Vagina (tissue), 2 donors: Measurements from ENCODE around the gene UBAP1. TPM values are rescaled to one million over a fixed set of nuclear protein-coding genes. Genes with fewer than 3 reads are reported as not detected.

ENCODE experiments used
- DNase-seq, 2 donors: peaks; one replicate each; pipeline ENCODE4 v3.0.0-alpha.2; 2017; ENCODE audit errors: extremely low spot score in 2 of 2
- H3K27ac ChIP-seq: fragments of 200-600 bp; sonication (generic); one replicate; pipeline ENCODE4 v1.5.1; 2019
- H3K27me3 ChIP-seq: fragments of 200-600 bp; sonication (generic); one replicate; pipeline ENCODE4 v1.5.1; 2019
- H3K36me3 ChIP-seq, 2 donors: fragments of 200-600 bp; sonication (generic); one replicate each; pipeline ENCODE4 v1.5.1; 2017 to 2019
- H3K4me1 ChIP-seq: fragments of 200-600 bp; sonication (generic); one replicate; pipeline ENCODE4 v1.5.1; 2019
- H3K4me3 ChIP-seq, 2 donors: fragments of 200-600 bp; sonication (generic); 1 replicate in 1 of 2; 2 replicates in 1 of 2; pipeline ENCODE4 v1.5.1; 2016 to 2019
- H3K9me3 ChIP-seq: fragments of 200-600 bp; sonication (generic); one replicate; pipeline ENCODE4 v1.5.1; 2019
- CTCF ChIP-seq, 3 experiments: fragments of 450-650 bp in 2 of 3; fragments of 200-600 bp in 1 of 3; sonication (generic) in 1 of 3; IDR thresholded peaks; one replicate each; pipeline ENCODE4 v1.5.1; 2017 to 2019; ENCODE audit warnings: antibody characterized with exemption in 3 of 3, mild to moderate bottlenecking in 2 of 3, moderate library complexity in 2 of 3
- POLR2A ChIP-seq, 2 donors: fragments of 450-650 bp; IDR thresholded peaks; one replicate each; pipeline ENCODE4 v1.6.1; 2017; ENCODE audit warnings: antibody characterized with exemption in 2 of 2, mild to moderate bottlenecking in 2 of 2, moderate library complexity in 2 of 2
- POLR2AphosphoS5 ChIP-seq, 2 donors: sonication (generic); formaldehyde crosslinking; IDR thresholded peaks; one replicate each; pipeline ENCODE4 v1.9.0; 2017; ENCODE audit warnings: antibody characterized with exemption in 2 of 2, mild to moderate bottlenecking in 2 of 2, low read depth in 1 of 2; ENCODE audit not compliant: insufficient read depth in 1 of 2
- intact Hi-C: fragments of 100-400 bp; cut with DNase I; formaldehyde crosslinking; loops from one replicate; pipeline ENCODE4 v1.15.1; 2023
- total RNA-seq: library from RNA; depleted of rRNA; stranded (reverse); fragments of >200 nt; gene quantifications from one replicate; pipeline ENCODE4 v1.2.3, GENCODE V29; 2016

Gene UBAP1
- total RNA-seq, 1 donor from 2014 or later = 43.0 TPM

DNA sequence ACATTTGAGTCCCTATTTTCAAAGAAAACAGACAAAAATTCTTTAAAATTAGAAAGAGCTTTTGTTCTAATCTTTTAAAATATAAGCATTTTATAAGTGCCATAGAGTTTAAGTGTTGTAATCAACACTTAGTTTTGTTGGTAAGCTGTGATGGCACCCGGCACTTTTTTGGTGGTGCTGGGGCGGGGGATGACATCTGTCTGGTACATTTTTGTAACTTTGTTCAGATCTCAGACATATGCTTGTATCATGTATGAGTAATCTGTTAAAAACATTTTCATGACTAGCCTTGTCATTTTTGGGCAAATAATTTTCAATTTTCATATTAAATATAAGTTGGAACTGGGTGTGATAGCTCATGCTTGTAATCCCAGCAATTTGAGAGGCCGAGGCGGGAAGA is 51.7 kb downstream of the UBAP1 start:
- H3K27ac ChIP-seq = no peak overlapping the region
- no peak overlapping the region for H3K4me3 ChIP-seq
- H3K36me3 ChIP-seq = peaks cover 0 to 8% of the 10 kb centered on the region in 2 donors
- H3K9me3 ChIP-seq = no peaks in the 10 kb centered on the region
- no peak for DNase-seq
- TF ChIP-seq CTCF (IDR thresholded peaks at IDR 0.05) = no peak
- no peak for TF ChIP-seq POLR2A (IDR thresholded peaks at IDR 0.05)
- TF ChIP-seq POLR2AphosphoS5 (IDR thresholded peaks at IDR 0.05; ENCODE audit: insufficient read depth in 1 of 2, low read depth in 1 of 2) = no peak
- H3K4me1 ChIP-seq = no peaks in the 10 kb centered on the region
- no peaks in the 10 kb centered on the region for H3K27me3 ChIP-seq
- intact Hi-C loops = no loop called here

GRCh38 chr9:34232201-34232600 is 53.4 kb downstream of the UBAP1 start:
- no peak for TF ChIP-seq POLR2AphosphoS5 (IDR thresholded peaks at IDR 0.05; ENCODE audit: insufficient read depth in 1 of 2, low read depth in 1 of 2)
- no peak for TF ChIP-seq CTCF (IDR thresholded peaks at IDR 0.05)
- TF ChIP-seq POLR2A (IDR thresholded peaks at IDR 0.05) = no peak
- intact Hi-C loops = no loop called here
- H3K36me3 ChIP-seq = peaks cover 0 to 22% of the 10 kb centered on the region in 2 donors
- no peak overlapping the region for H3K4me3 ChIP-seq
- H3K27me3 ChIP-seq = no peaks in the 10 kb centered on the region
- no peak overlapping the region for H3K27ac ChIP-seq
- H3K9me3 ChIP-seq = no peaks in the 10 kb centered on the region
- H3K4me1 ChIP-seq = no peaks in the 10 kb centered on the region
- no peak for DNase-seq

DNA sequence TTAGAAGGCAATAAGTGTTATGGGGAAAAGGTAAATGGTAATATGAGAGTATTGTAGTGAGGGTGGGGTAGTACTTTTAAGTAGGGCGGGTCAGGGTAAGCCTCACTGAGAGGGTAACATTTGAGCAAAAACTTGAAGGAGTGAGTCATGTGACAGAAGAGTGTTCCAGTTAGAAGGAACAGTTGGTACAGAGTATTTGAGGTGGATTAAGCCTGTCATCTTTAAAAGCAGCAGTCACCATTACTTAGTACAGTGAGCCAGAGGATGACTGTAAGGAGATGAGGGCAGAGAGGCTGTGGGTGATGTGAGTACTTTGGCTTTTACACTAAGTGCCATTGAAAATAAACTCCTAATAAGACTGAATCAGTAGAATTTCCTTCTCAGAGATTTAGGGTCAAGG is 54.8 kb downstream of the UBAP1 start:
- Histone ChIP-seq H3K9me3 (no peaks in the 10 kb centered on the region), H3K4me1 (no peaks in the 10 kb centered on the region), H3K27me3 (no peaks in the 10 kb centered on the region), H3K27ac (no peak overlapping the region), H3K36me3 (peaks cover 0 to 29% of the 10 kb centered on the region in 2 donors), H3K4me3 (no peak overlapping the region)
- TF ChIP-seq POLR2A (IDR thresholded peaks at IDR 0.05) (no peak), CTCF (IDR thresholded peaks at IDR 0.05) (no peak), POLR2AphosphoS5 (IDR thresholded peaks at IDR 0.05; ENCODE audit: insufficient read depth in 1 of 2, low read depth in 1 of 2) (peak in 1 of 2 donors; percentile 40)
- no peak for DNase-seq
- intact Hi-C loops = no loop called here

- H3K9me3 ChIP-seq = no peaks in the 10 kb centered on the region
- H3K27me3 ChIP-seq = no peaks in the 10 kb centered on the region
- TF ChIP-seq CTCF (IDR thresholded peaks at IDR 0.05) = no peak
- no peak for TF ChIP-seq POLR2A (IDR thresholded peaks at IDR 0.05)
- H3K4me1 ChIP-seq = peaks cover 35% of the 10 kb centered on the region
- intact Hi-C loops = no loop called here
- no peak overlapping the region for H3K4me3 ChIP-seq
- H3K36me3 ChIP-seq = peaks cover 0 to 45% of the 10 kb centered on the region in 2 donors
- no peak for DNase-seq
- H3K27ac ChIP-seq = no peak overlapping the region
These were observed 59.0 kb downstream of the UBAP1 start for GRCh38 chr9:34237836-34238235.

DNA sequence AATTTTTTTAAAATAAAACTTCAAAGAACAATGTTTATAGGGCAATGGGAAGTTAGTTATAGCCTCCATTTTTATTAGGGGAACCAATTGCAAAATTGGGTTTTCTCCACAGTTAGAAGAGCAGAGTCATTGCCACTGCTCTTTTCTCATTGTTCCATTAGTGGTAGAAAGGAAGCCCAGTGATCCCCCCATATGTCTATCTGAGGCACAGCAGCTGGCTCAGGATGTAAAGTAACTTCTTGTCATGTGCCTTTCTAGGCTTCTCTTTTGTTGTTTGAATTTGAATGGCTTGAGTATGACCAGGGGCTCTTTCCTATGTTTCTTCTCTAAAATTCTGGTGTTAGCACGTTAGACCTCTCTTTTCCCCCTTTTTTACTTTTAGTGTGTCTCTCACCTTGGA is 61.2 kb downstream of the UBAP1 start:
- Histone ChIP-seq H3K27ac (no peak overlapping the region), H3K9me3 (no peaks in the 10 kb centered on the region), H3K4me1 (peaks cover 45% of the 10 kb centered on the region), H3K36me3 (peaks cover 0 to 37% of the 10 kb centered on the region in 2 donors), H3K4me3 (no peak overlapping the region), H3K27me3 (no peaks in the 10 kb centered on the region)
- TF ChIP-seq CTCF (IDR thresholded peaks at IDR 0.05) = no peak
- no peak for TF ChIP-seq POLR2A (IDR thresholded peaks at IDR 0.05)
- no peak for TF ChIP-seq POLR2AphosphoS5 (IDR thresholded peaks at IDR 0.05; ENCODE audit: insufficient read depth in 1 of 2, low read depth in 1 of 2)
- no peak for DNase-seq
- intact Hi-C loops = no loop called here
